CD4-positive, alpha-beta T cell treated with Interleukin-6 for 4 hours (primary cell): Measurements from ENCODE around the gene PDCL3.

Source experiments
- DNase-seq: peaks from one replicate; pipeline ENCODE4 v3.0.0-alpha.2; 2020; ENCODE audit warnings: mixed read lengths

The PDCL3 gene

DNA sequence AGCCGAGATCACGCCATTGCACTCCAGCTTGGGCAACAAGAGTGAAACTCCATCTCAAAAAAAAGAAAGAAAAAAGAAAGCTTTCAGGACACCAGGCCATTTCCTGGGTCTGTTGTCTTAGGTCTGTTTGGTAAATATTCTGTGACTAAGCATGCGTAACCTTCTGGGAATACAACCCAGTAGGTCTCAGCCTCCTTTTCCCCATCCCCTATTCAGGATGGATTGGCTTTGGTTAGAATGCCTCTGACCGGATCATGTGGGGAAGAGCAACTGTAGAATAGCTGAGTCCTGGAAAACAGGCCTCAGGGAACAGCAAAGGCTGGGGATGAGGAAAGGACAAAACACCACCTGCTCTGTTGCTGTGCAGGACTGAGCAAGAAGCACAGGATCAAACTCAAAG is 1.6 kb upstream of the PDCL3 start:
- DNase-seq, result no peak

DNA sequence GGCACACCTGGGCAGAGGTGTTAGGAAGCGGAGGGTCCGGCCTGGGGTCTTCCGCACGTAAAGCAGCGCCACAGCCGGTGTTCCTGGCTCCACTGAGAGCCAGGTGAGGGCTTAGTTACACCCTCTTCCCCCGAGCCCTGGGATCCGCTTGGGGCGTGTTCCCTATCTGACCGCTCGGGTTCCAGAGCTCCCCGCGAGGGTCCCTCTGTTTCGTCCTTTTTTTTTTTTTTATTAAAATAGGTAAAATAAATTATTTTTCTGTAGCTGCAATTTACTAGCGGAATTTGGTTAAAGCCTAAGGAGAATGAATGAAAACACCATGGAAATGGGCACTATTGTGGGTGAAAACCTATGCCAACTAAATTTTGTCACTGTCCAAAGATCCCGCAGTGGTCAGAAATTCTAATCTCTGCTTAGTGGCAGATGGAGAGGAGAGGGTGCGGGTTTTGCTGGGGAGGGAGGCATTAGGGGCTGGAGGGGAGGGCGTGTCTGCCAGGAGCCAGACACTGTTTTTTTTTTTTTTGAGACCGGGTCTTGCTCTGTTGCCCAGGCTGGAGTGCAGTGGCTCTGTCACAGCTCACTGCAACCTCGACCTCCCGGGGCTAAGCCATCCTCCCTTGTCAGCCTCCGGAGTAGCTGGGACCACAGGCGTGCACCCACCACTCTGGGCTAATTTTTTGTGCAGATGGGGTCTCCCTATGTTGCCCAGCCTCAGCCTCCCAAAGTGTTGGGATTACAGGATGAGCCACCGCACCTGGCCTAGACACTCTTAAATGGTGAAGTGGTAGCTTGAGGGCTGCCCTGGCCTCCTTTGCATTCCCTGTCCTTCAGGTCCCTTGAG is 834 bp downstream of the PDCL3 start:
- no peak for DNase-seq

- DNase-seq, result no peak
Measured at GRCh38 chr2:100568989-100569388, 6.2 kb downstream of the PDCL3 start.

- no peak for DNase-seq
Measured at GRCh38 chr2:100571668-100572067, 8.9 kb downstream of the PDCL3 start.

GRCh38 chr2:100577777-100578176 is 15.0 kb downstream of the PDCL3 start:
- no peak for DNase-seq

- DNase-seq, result peak; percentile 56
Measured at GRCh38 chr2:100580367-100581276, 17.8 kb downstream of the PDCL3 start.

GRCh38 chr2:100581277-100581612 is 18.5 kb downstream of the PDCL3 start:
- DNase-seq, result no peak

- no peak for DNase-seq
Measured at GRCh38 chr2:100584816-100585215, 22.0 kb downstream of the PDCL3 start.

- DNase-seq, result peak; percentile 19
Measured at GRCh38 chr2:100588071-100588786, 25.4 kb downstream of the PDCL3 start.

GRCh38 chr2:100589527-100589926 is 26.7 kb downstream of the PDCL3 start:
- no peak for DNase-seq

DNA sequence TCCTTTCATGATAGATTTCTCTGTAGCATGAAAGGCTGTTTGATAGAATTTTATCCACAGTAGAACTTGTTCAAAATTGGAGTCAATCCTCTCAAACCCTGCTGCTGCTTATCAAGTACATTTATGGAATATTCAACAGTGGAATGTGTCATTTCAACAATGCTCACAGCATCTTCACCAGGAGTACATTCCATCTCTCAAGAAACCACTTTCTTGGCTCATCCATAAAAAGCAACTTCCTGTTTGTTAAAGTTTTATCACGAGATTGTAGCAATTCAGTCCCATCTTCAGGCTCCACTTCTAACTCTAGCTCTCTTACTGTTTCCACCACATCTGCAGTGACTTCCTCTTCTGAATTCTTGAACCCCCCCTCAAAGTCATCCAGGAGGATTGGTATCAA is 29.4 kb downstream of the PDCL3 start:
- DNase-seq, result no peak

GRCh38 chr2:100596465-100596864 is 33.7 kb downstream of the PDCL3 start:
- DNase-seq, result no peak

GRCh38 chr2:100599566-100599965 is 36.8 kb downstream of the PDCL3 start:
- no peak for DNase-seq

GRCh38 chr2:100601661-100602060 is 38.9 kb downstream of the PDCL3 start:
- DNase-seq, result no peak

- no peak for DNase-seq
Measured at GRCh38 chr2:100603414-100603813, 40.6 kb downstream of the PDCL3 start.

DNA sequence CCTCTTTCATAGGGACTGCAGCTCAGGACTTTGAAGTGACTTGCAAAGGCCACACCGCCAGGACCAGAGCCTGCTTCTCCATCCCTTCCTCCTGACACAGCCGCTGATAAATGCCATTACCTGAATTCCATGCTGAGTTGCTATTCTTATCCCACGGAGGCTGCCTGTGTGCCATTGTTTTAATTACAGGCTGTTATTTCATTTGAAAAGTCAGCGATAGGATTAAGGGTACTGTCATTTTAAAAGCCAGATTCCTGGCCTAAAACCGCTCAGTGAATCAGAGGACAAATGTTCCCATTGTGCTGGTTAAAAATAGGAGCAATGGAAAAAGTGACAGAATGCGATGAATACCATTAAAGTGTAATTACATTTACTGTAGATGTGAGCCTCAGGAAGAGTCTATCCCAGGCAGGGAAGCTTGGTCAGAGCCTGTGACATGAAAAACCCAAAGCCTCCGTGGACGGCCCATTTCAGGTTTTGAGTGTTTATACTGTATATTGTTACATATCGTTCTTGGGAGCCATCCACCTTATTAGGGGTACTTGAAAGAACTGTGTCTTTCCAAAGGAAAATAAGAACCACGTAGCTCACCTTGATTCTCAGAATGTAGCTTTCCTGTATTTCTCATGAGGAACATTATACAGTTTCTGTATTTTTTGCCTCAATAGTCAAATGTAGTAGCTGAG is 41.3 kb downstream of the PDCL3 start:
- no peak for DNase-seq

DNA sequence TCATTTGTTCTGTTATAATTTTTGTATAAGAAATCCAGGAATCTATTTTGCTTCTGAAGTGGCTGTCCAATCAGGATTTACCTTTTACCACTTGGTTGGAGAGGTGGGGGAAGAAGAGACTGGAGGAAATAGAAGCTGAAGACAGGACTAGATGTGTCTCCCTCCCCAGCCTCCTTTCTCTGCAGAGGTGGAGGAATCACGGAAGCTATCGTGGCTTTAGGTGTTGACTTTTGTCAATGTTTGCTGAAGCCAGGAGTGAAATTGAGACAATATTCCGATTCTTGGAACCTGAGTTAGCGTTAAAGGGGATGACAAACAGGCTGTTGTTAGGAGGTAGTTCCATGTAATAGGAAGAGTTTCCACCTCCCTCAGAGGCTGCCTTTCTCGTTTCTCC is 43.5 kb downstream of the PDCL3 start:
- no peak for DNase-seq

GRCh38 chr2:100606726-100607343 is 44.0 kb downstream of the PDCL3 start:
- DNase-seq, result peak; percentile 42

DNA sequence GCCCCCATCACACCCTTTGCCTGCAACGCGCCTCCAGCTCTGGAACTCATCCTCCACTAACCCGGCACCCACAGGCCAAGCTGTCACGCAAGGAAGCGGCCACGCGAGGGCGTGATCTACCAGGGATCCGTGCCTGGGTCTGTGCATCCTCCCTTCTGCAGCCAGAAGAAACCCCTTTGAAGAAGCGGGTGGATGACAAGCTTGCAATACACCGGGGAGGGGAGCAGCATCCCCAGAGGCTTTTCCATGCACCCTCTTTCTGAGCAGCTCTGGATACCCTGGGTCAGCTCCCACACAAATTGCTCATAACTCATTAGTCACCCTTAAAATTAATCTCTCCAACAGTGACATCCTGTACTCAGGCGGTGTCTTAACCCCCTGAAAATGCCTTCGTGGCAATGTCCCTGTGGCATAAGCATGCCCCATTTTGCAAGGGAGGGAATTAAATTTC is 47.6 kb downstream of the PDCL3 start:
- peak; percentile 83 for DNase-seq

DNA sequence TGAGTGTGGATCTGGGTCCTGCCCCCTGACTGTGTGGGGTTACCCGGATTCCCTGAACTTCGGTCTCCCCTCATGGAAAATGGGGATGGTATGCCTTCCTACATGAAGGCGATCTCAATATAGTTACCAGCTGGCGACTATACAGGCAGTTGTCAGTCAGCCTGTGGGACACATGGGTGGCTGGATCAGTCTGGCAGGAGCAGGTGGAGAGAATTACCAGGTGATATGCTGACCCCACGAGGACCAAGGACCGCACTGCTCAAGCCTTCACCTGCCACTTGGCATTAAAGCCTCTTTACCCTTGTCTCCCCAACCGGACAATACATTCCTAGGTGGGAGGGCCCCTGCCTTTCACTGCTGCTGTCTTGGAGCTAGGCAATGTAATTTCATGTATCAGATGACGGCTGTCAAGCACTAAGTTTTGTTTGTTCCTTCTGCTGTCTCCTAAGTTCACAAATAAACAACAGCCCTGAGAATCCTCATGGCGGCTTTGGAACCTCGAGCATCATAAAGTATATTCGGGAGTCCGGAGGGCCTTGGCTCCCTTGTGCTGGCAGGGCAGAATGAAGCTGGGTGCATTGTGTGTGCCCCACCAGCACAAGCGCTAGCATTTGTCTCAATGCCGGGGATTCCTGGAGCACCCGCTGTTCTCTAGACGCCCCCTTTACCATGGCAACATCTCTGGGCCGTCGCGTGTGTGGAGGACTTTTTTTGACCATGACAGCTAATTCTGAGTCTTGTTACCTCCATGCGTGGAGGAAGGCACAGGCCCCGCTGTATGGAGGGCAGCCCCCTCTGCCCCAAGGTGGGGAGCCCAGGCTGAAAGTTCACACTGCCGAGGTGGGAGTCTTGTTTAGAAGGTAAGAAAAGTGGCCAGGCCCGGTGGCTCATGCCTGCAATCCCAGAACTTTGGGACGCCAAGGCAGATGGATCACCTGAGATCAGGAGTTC is 48.6 kb downstream of the PDCL3 start:
- no peak for DNase-seq
